Spleen (tissue), 7 donors: Measurements from ENCODE around the gene FBXW7.

Experiments
- POLR2A ChIP-seq, 3 donors: fragments of 450-650 bp; IDR thresholded peaks; one replicate each; pipeline ENCODE4 v1.5.1; 2017; ENCODE audit warnings: antibody characterized with exemption in 3 of 3, mild to moderate bottlenecking in 1 of 3
- POLR2AphosphoS5 ChIP-seq, 3 donors: sonication (generic); formaldehyde crosslinking; IDR thresholded peaks; one replicate each; pipeline ENCODE4 v1.5.1; 2017; ENCODE audit warnings: antibody characterized with exemption in 3 of 3
- TF ChIP-seq, protein P1 (sequence below), 11 experiments: fragments of 200-600 bp in 7 of 11; fragments of 450-650 bp in 4 of 11; sonication (generic) in 4 of 11; IDR thresholded peaks in 8 of 11; conservative IDR thresholded peaks in 3 of 11; 1 replicate in 7 of 11; 2 replicates in 4 of 11; pipeline versions ENCODE4 v1.4.0 to v1.8.0; 2016 to 2021; ENCODE audit warnings: antibody characterized with exemption in 11 of 11, inconsistent platforms in 4 of 11, mild to moderate bottlenecking in 1 of 11
- donor health status: DM: no; HTN: no; CAD: no; lungs with moderate emphysema.
- donor health status: DM: no; HTN: no; CAD: no.
- donor health status: DM: no; HTN: no; CAD: no.

DNA sequence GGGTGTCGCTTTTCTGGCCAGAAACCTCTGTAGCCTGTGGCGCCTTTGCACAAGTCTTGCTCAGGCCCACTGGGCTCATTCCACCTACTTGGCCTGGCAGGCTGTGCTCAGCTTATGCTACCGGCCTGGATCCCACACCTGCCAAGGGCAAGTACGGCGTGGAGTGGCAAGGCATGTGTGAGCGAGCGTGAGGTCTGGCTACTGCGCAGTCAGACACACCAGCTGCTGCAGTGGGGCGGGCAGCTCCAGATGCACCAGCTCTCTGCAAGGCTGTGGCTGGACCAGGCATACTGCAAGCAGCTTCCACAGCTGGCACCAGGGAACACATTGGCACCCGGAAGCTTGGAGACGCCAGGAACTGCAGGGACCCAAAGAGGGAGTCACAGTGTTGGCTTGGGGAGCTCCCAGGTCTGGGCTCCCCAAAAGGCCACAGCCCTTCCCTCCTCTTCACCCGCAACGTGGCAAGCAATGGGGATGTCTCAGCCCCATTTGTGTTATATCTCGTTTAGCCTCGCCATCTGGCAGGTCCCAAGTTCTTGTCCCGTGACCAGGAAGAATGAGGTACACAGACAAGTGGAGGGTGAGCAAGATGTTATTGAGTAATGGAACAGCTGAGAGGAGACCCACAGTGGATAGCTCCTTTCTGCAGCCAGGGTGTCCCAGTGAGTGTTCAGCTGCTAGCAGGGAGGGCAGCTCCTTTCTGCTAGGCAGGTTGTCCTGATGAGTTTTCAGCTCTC, 3.8 kb upstream of the FBXW7 start:
- TF ChIP-seq, protein P1, sequence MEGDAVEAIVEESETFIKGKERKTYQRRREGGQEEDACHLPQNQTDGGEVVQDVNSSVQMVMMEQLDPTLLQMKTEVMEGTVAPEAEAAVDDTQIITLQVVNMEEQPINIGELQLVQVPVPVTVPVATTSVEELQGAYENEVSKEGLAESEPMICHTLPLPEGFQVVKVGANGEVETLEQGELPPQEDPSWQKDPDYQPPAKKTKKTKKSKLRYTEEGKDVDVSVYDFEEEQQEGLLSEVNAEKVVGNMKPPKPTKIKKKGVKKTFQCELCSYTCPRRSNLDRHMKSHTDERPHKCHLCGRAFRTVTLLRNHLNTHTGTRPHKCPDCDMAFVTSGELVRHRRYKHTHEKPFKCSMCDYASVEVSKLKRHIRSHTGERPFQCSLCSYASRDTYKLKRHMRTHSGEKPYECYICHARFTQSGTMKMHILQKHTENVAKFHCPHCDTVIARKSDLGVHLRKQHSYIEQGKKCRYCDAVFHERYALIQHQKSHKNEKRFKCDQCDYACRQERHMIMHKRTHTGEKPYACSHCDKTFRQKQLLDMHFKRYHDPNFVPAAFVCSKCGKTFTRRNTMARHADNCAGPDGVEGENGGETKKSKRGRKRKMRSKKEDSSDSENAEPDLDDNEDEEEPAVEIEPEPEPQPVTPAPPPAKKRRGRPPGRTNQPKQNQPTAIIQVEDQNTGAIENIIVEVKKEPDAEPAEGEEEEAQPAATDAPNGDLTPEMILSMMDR (IDR thresholded peaks at IDR 0.05 in 8 of 11, conservative IDR thresholded peaks at IDR 0.05 in 3 of 11), result no peak
- TF ChIP-seq POLR2A (IDR thresholded peaks at IDR 0.05), result no peak
- TF ChIP-seq POLR2AphosphoS5 (IDR thresholded peaks at IDR 0.05), result peak in 1 of 3 donors; percentile 18
